WERI-Rb-1 (cell line): Measurements from ENCODE around the gene UBE2B.
A peak's percentile ranks its signal among the peaks of the same experiment; 100 is the strongest.
"Not testable (repeated sequence)": the region's sequence is repeated elsewhere in the genome, so short reads cannot be mapped to it uniquely, and the experiment has no call there.

Experiments used
- DNase-seq: peaks from one replicate; pipeline ENCODE4 v3.0.0-alpha.2; 2020
- H3K27ac ChIP-seq: fragments of 250-450 bp; sonication (Bioruptor Pico); 2 replicates; pipeline ENCODE4 v1.5.1; 2020; ENCODE audit warnings: mild to moderate bottlenecking, moderate library complexity
- H3K27me3 ChIP-seq: fragments of 250-450 bp; sonication (Bioruptor Pico); 2 replicates; pipeline ENCODE4 v1.5.1; 2021; ENCODE audit warnings: mild to moderate bottlenecking, low read depth, moderate library complexity; ENCODE audit not compliant: insufficient read depth, severe bottlenecking
- H3K36me3 ChIP-seq: fragments of 250-450 bp; sonication (Bioruptor Pico); 2 replicates; pipeline ENCODE4 v1.5.1; 2020; ENCODE audit warnings: mild to moderate bottlenecking, moderate library complexity
- H3K4me3 ChIP-seq: 2 replicates; pipeline ENCODE4 v1.5.1; 2011; ENCODE audit warnings: low read depth, mild to moderate bottlenecking, control low read depth, low read length
- H3K9me3 ChIP-seq: fragments of 250-450 bp; sonication (Bioruptor Pico); 2 replicates; pipeline ENCODE4 v1.5.1; 2021; ENCODE audit warnings: mild to moderate bottlenecking, moderate library complexity; ENCODE audit not compliant: severe bottlenecking
- TF ChIP-seq, protein P1 (sequence below): IDR thresholded peaks from 2 replicates; pipeline ENCODE4 v1.5.1; 2011; ENCODE audit warnings: low read depth, mild to moderate bottlenecking, control low read depth, inconsistent platforms, low read length

UBE2B gene

DNA sequence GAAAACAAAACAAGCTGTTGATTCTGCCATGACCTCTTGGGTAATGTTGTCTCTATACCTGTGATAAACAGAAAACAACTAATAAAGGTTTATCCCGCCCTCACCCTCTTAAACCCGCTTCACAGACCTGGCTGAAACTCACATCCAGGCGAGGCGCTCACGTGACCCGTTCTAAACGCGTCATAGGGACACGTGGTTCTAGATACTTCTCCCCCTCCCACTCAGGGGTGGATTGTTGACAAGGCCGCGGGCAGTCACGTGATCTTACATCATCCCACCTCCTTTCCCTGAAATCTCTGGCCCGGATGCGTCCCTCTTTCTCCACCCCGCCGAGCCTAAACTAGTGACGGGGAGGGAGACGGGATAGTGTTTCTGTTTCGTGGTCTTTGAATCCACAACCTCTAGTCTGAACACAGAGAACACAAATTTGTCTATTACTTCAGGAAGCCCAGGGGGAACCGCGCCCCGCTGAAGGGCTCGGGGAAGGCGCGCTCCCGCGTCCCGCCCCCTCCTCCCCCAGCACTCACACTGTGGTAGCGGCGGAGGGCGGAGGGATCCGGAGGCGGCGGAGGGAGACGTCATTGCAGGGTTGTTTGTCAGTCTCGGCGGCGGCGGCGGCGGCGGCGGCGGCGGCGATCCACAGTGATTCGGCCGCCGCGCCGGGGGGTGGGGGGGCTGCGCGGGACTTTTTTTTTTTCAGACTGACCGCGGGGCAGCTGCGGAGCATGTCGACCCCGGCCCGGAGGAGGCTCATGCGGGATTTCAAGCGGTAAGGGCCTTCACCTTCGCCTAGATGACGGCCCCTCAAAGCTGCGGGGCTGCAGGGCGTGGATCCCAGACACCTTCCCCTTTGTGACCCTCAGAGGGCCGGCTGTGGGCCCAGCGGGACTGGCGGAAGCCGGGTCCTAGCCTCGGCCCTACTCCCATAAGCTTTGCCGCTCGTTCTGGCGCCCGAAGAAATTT, at the start of gene UBE2B:
Gene UBE2B, plus strand, starts transcription at position 699 of the 963 bp plus-strand sequence. Its CDS starts 27 bp downstream, at position 726.
- Histone ChIP-seq H3K27me3 (no peaks in the 10 kb centered on the region), H3K36me3 (peaks cover 32% of the 10 kb centered on the region), H3K27ac (peak within 1 kb of the TSS; percentile 100), H3K9me3 (peaks cover 2% of the 10 kb centered on the region), H3K4me3 (peak within 1 kb of the TSS; percentile 92)
- TF ChIP-seq, protein P1, sequence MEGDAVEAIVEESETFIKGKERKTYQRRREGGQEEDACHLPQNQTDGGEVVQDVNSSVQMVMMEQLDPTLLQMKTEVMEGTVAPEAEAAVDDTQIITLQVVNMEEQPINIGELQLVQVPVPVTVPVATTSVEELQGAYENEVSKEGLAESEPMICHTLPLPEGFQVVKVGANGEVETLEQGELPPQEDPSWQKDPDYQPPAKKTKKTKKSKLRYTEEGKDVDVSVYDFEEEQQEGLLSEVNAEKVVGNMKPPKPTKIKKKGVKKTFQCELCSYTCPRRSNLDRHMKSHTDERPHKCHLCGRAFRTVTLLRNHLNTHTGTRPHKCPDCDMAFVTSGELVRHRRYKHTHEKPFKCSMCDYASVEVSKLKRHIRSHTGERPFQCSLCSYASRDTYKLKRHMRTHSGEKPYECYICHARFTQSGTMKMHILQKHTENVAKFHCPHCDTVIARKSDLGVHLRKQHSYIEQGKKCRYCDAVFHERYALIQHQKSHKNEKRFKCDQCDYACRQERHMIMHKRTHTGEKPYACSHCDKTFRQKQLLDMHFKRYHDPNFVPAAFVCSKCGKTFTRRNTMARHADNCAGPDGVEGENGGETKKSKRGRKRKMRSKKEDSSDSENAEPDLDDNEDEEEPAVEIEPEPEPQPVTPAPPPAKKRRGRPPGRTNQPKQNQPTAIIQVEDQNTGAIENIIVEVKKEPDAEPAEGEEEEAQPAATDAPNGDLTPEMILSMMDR, result no peak
- peak; percentile 97 for DNase-seq

DNA sequence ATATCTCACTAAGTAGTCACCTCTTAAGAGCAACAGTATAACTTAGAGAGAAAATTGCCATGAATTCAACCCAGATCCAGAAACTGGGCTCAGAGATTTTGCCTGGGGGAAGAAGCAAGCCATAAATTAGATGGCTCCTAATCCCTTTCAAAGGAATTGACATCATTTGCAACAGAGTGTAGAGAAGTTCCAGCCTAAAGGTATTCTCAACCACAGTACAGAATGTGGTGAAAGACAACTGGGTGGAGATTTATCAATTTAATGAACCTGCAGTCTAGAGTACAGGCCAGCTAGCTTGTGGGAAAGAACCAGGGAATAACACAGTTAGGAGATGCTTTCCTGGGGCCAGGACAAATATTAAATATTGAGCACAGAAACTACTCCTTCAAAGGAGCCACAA, 44.0 kb upstream of the UBE2B start:
- Histone ChIP-seq H3K27ac (no peak overlapping the region), H3K36me3 (no peaks in the 10 kb centered on the region), H3K9me3 (peaks cover 12% of the 10 kb centered on the region), H3K27me3 (no peaks in the 10 kb centered on the region), H3K4me3 (no peak overlapping the region)
- DNase-seq, result no peak
- TF ChIP-seq, protein P1, result no peak

DNA sequence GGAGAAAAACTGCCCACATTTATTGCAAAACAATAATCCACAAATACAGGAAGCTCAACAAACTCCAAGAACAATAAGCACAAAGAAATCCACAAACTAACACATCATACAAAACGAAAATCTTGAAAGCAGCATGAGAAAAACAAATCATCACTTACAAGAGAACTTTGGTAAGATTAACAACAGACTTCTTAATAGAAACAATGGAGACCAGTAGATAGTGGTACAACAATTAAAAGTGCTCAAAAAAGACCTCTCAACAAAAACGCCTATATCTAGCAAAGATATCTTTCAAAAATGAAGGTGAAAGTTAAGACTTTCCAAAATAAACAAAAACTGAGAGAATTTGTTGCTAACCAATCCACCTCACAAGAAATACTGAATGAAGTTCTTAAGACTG, 42.8 kb upstream of the UBE2B start:
- TF ChIP-seq, protein P1, result no peak
- Histone ChIP-seq H3K4me3 (no peak overlapping the region), H3K9me3 (peaks cover 17% of the 10 kb centered on the region), H3K27ac (no peak overlapping the region), H3K27me3 (no peaks in the 10 kb centered on the region), H3K36me3 (no peaks in the 10 kb centered on the region)
- DNase-seq, result no peak

DNA sequence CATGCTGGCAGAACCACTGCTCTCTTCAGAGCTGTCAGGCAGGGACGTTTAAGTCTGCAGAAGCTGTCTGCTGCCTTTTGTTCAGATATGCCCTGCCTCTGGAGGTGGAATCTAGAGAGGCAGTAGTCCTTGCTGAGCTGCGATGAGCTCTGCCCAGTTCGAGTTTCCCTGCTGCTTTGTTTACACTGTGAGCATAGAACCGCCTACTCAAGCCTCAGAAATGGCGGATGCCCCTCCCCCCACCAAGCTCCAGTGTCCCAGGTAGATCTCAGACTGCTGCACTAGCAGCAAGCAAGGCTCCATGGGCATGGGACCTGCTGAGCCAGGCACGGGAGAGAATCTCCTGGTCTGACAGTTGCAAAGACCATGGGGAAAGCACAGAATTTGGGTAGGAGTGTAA, 34.5 kb upstream of the UBE2B start:
- H3K27ac ChIP-seq, H3K36me3 ChIP-seq, H3K27me3 ChIP-seq, H3K4me3 ChIP-seq, DNase-seq: not testable (repeated sequence)
- peaks cover 20% of the 10 kb centered on the region for H3K9me3 ChIP-seq

DNA sequence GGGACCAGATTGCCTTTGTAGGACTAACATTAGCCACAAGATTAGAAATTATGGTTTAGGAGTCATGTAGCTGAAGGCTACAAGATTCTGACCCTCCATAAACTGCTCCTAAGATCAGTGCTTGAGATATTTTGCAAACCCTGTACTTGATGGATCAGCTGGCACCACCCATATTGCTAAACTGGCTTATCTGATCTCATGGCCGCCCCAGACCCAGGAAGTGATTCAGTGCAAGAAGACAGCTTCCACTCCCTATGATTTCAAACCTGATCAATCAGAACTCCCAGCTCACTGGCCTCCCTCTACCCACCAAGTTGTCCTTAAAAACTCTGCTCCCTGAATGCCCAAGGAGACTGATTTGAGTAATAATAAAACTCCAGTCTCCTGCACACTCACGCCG, 27.9 kb upstream of the UBE2B start:
- not testable (repeated sequence) for H3K36me3 ChIP-seq, H3K27me3 ChIP-seq, H3K27ac ChIP-seq, H3K9me3 ChIP-seq, DNase-seq, H3K4me3 ChIP-seq

DNA sequence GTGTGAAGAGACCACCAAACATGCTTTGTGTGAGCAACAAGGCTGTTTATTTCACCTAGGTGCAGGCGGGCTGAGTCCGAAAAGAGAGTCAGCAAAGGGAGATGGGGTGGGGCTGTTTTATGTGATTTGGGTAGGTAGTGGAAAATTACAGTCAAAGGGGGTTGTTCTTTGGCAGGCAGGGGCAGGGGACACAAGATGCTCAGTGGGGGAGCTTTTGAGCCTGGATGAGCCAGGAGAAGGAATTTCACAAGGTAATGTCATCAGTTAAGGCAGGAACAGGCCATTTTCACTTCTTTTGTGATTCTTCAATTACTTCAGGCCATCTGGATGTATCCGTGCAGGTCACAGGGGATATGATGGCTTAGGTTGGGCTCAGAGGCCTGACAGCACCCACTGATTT, 25.9 kb upstream of the UBE2B start:
- not testable (repeated sequence) for H3K4me3 ChIP-seq, H3K36me3 ChIP-seq, H3K27ac ChIP-seq, H3K27me3 ChIP-seq, H3K9me3 ChIP-seq, DNase-seq

DNA sequence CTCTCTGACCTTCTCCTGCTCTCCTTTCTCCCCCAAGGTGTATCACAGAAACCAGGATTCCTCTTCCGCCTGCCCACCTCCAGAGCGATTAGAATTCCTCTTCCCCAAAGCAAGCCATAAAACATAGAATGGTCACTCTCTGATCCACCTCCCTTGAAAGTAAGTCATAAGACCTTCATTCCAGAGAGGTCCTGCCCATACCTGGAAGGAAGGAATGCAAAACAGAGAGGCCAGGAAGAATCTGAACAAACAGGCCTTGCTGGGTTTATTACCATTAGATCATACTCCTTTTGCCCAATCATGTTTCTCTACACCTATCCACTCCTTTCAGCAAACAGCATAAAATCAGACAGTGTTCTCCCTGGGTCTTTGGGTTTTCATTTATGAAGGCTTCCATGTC, 25.4 kb upstream of the UBE2B start:
- Histone ChIP-seq H3K27ac (no peak overlapping the region), H3K4me3 (no peak overlapping the region), H3K27me3 (no peaks in the 10 kb centered on the region), H3K9me3 (peaks cover 5% of the 10 kb centered on the region), H3K36me3 (no peaks in the 10 kb centered on the region)
- DNase-seq, result no peak
- TF ChIP-seq, protein P1, result no peak
